Activated CD8-positive, alpha-beta T cell treated with anti-CD3 and anti-CD28 coated beads for 36 hours (primary cell): Measurements from ENCODE around the gene BCAR3. TPM values are rescaled to one million over a fixed set of nuclear protein-coding genes. Genes with fewer than 3 reads are reported as not detected.

ENCODE experiments used
- ATAC-seq: fragments of 200-7000 bp; cut with Tn5 transposase; one replicate; pipeline ENCODE4 v1.10.0; 2021; ENCODE audit warnings: mild to moderate bottlenecking, moderate library complexity
- CTCF ChIA-PET: fragments of 350-600 bp; sonication (Branson Sonifier 250); formaldehyde crosslinking; loops from one replicate; lab custom pipeline; 2021; ENCODE audit warnings: antibody characterized with exemption; lab: Charles Lee
- POLR2A ChIA-PET: fragments of 350-600 bp; sonication (Branson Sonifier 250); formaldehyde crosslinking; loops from one replicate; lab custom pipeline; 2021; ENCODE audit warnings: antibody characterized with exemption; lab: Charles Lee
- DNase-seq: peaks from one replicate; pipeline ENCODE4 v3.0.0-alpha.2; 2020
- H3K27ac Mint-ChIP-seq: one replicate; pipeline ENCODE4 v1.8.0; 2021; ENCODE audit warnings: mild to moderate bottlenecking, mixed read lengths
- H3K27me3 Mint-ChIP-seq: one replicate; pipeline ENCODE4 v1.8.0; 2021; ENCODE audit warnings: mixed read lengths
- H3K36me3 Mint-ChIP-seq: one replicate; pipeline ENCODE4 v1.8.0; 2021; ENCODE audit warnings: low read depth, mixed read lengths
- H3K4me1 Mint-ChIP-seq: one replicate; pipeline ENCODE4 v1.8.0; 2021; ENCODE audit warnings: low read depth, mixed read lengths
- H3K4me3 Mint-ChIP-seq: one replicate; pipeline ENCODE4 v1.8.0; 2021; ENCODE audit warnings: mild to moderate bottlenecking, moderate library complexity, mixed read lengths
- H3K9me3 Mint-ChIP-seq: one replicate; pipeline ENCODE4 v1.8.0; 2021; ENCODE audit warnings: mixed read lengths
- CTCF ChIP-seq: fragments of 200-600 bp; IDR thresholded peaks from one replicate; pipeline ENCODE4 v1.8.0; 2022; ENCODE audit warnings: antibody characterized with exemption, mild to moderate bottlenecking
- intact Hi-C: fragments of 100-400 bp; cut with micrococcal nuclease; formaldehyde crosslinking; loops from one replicate; pipeline ENCODE4 v1.10.0; 2022
- total RNA-seq, 2 experiments: library from RNA; stranded (reverse); gene quantifications; one replicate each; pipeline ENCODE4 v1.2.3, GENCODE V29; 2021

The BCAR3 gene
- total RNA-seq, 2 experiments from 2014 or later = 0.51 to 0.70 TPM

- ATAC-seq = peak; percentile 53
- CTCF ChIA-PET = interaction anchor here (1.5 kb wide), 1 partner anchor 112 kb away, joined by 6 read pairs; no protein-coding TSS in a partner anchor
Observed at GRCh38 chr1:93701629-93702028, 20.0 kb upstream of the BCAR3 start.

GRCh38 chr1:93700532-93701469 is 19.2 kb upstream of the BCAR3 start:
- ChIA-PET CTCF (interaction anchor here (0.9 kb wide), 1 partner anchor 12 kb away, joined by 3 read pairs; no protein-coding TSS in a partner anchor), POLR2A (interaction anchor here (0.9 kb wide), 1 partner anchor 50 kb away, joined by 4 read pairs; no protein-coding TSS in a partner anchor)
- Mint-ChIP-seq H3K4me3 (no peak overlapping the region), H3K27me3 (peaks cover 2% of the 10 kb centered on the region), H3K4me1 (peaks cover 9% of the 10 kb centered on the region), H3K27ac (no peak overlapping the region), H3K9me3 (no peaks in the 10 kb centered on the region), H3K36me3 (no peaks in the 10 kb centered on the region)
- TF ChIP-seq CTCF = no peak
- DNase-seq = no peak
- no peak for ATAC-seq
- intact Hi-C loops = no loop called here

More at GRCh38 chr1:93701629-93702028, 20.0 kb upstream of the BCAR3 start:
- peaks cover 2% of the 10 kb centered on the region for H3K27me3 Mint-ChIP-seq
- intact Hi-C loops = no loop called here
- POLR2A ChIA-PET = interaction anchor here (1.1 kb wide), 1 partner anchor 60 kb away, joined by 3 read pairs; no protein-coding TSS in a partner anchor
- H3K36me3 Mint-ChIP-seq = no peaks in the 10 kb centered on the region
- no peak for DNase-seq
- H3K27ac Mint-ChIP-seq = no peak overlapping the region
- peaks cover 9% of the 10 kb centered on the region for H3K4me1 Mint-ChIP-seq
- no peaks in the 10 kb centered on the region for H3K9me3 Mint-ChIP-seq
- no peak overlapping the region for H3K4me3 Mint-ChIP-seq
- TF ChIP-seq CTCF = no peak

GRCh38 chr1:93699503-93700168 is 18.0 kb upstream of the BCAR3 start:
- H3K27ac Mint-ChIP-seq = no peak overlapping the region
- POLR2A ChIA-PET = no interaction called here
- H3K4me1 Mint-ChIP-seq = peaks cover 9% of the 10 kb centered on the region
- no peak overlapping the region for H3K4me3 Mint-ChIP-seq
- H3K9me3 Mint-ChIP-seq = no peaks in the 10 kb centered on the region
- DNase-seq = no peak
- CTCF ChIA-PET = no interaction called here
- intact Hi-C loops = no loop called here
- H3K36me3 Mint-ChIP-seq = no peaks in the 10 kb centered on the region
- no peak for TF ChIP-seq CTCF
- H3K27me3 Mint-ChIP-seq = peaks cover 2% of the 10 kb centered on the region
- no peak for ATAC-seq

GRCh38 chr1:93699049-93699384 is 17.4 kb upstream of the BCAR3 start:
- Mint-ChIP-seq H3K36me3 (no peaks in the 10 kb centered on the region), H3K4me1 (peaks cover 5% of the 10 kb centered on the region), H3K27ac (no peak overlapping the region), H3K9me3 (no peaks in the 10 kb centered on the region), H3K4me3 (no peak overlapping the region), H3K27me3 (peaks cover 2% of the 10 kb centered on the region)
- POLR2A ChIA-PET = no interaction called here
- no peak for TF ChIP-seq CTCF
- intact Hi-C loops = no loop called here
- DNase-seq = no peak
- CTCF ChIA-PET = no interaction called here
- ATAC-seq = no peak
